Measurements from ENCODE around the gene SLC44A5. TPM values are rescaled to one million over a fixed set of nuclear protein-coding genes. Genes with fewer than 3 reads are reported as not detected.

SLC44A5 gene
- total and polyA plus RNA-seq, 10 of the 15 experiments (the other 5 are each of a cell fraction or from before 2014, with no cell fraction given) = 0.04 to 1.3 TPM; not detected in 8

- intact Hi-C loops (cut with micrococcal nuclease; ENCODE audit: unreplicated experiment) = no loop called here
- TF ChIP-seq ZNF687 (IDR thresholded peaks at IDR 0.05) = no peak
- no peak for TF ChIP-seq ZNF274 (IDR thresholded peaks at IDR 0.05; ENCODE audit: insufficient read depth, insufficient read length)
- no peak for TF ChIP-seq MAX (IDR thresholded peaks at IDR 0.05; ENCODE audit: low read depth, low read length)
- TF ChIP-seq IKZF1 (conservative IDR thresholded peaks at IDR 0.05) = no peak
- no peak for TF ChIP-seq HDGF (IDR thresholded peaks at IDR 0.05)
- no peak for TF ChIP-seq ZNF592 (IDR thresholded peaks at IDR 0.05)
- TF ChIP-seq PKNOX1 (IDR thresholded peaks at IDR 0.05) = no peak
- TF ChIP-seq ZNF207 (IDR thresholded peaks at IDR 0.05; ENCODE audit: borderline replicate concordance) = no peak
- TF ChIP-seq ZNF622 (IDR thresholded peaks at IDR 0.05) = no peak
- no peak for TF ChIP-seq ESRRA (IDR thresholded peaks at IDR 0.05; ENCODE audit: low read length)
- TF ChIP-seq SPI1 (IDR thresholded peaks at IDR 0.05; ENCODE audit: borderline replicate concordance, insufficient read depth, low read depth, low read length) = no peak
- no peaks in the 10 kb centered on the region for H4K20me1 ChIP-seq (ENCODE audit: control insufficient read depth, insufficient read depth)
- WGBS (ENCODE audit: insufficient coverage, insufficient replicate concordance, low lambda C conversion rate, missing lambda C conversion rate) = 48% methylated on average over 3 of the region's 3 CpGs
- no peaks in the 10 kb centered on the region for H3K36me3 ChIP-seq (ENCODE audit: control insufficient read depth in 2 of 2, insufficient read depth in 2 of 2, low read length in 1 of 2)
- no peaks in the 10 kb centered on the region for H3K79me2 ChIP-seq (ENCODE audit: control insufficient read depth, insufficient read depth, low read length)
- RAD21 ChIA-PET (ENCODE audit: unreplicated experiment) = no interaction called here
- CTCF ChIA-PET = interaction anchor here (0.8 kb wide), 1 partner anchor 10 kb away, joined by 3 read pairs; no protein-coding TSS in a partner anchor
- no peak overlapping the region for H2AFZ ChIP-seq (ENCODE audit: control insufficient read depth, low read depth, low read length)
- no peak overlapping the region for H3K4me2 ChIP-seq (ENCODE audit: control insufficient read depth, insufficient read depth)
- H3K9ac ChIP-seq (ENCODE audit: control insufficient read depth, insufficient read depth, low read length) = no peak overlapping the region
- H3K27ac ChIP-seq (ENCODE audit: control insufficient read depth, insufficient read depth) = no peak overlapping the region
- no peak for DNase-seq (ENCODE audit: low read depth, low spot score)
- POLR2A ChIA-PET = no interaction called here
- SMC1A ChIA-PET (ENCODE audit: uncharacterized antibody, unreplicated experiment) = interaction anchor here (0.7 kb wide), 1 partner anchor 226 kb away, joined by 3 read pairs; no protein-coding TSS in a partner anchor
- H3K4me1 ChIP-seq (ENCODE audit: control insufficient read depth, insufficient read depth, low read length) = no peaks in the 10 kb centered on the region
- in situ Hi-C loops (cut with MboI) = no loop called here
- H3K4me3 ChIP-seq = no peak overlapping the region
- no peaks in the 10 kb centered on the region for H3K27me3 ChIP-seq (replicated peaks in 1 of 2; ENCODE audit: control insufficient read depth in 2 of 2, insufficient read depth in 2 of 2, low read length in 1 of 2)
- no TSS peak for BruUV-seq (replicated peaks)
- no peaks in the 10 kb centered on the region for H3K9me3 ChIP-seq (replicated peaks; ENCODE audit: control insufficient read depth, insufficient read depth, low read length)
- no peak for FAIRE-seq
- no peak for ATAC-seq
Measured at GRCh38 chr1:75594327-75594726, 16.6 kb downstream of the SLC44A5 start.

All from GM12878 (cell line).